ENCODE measurements around the gene THAP12. TPM values are rescaled to one million over a fixed set of nuclear protein-coding genes. Genes with fewer than 3 reads are reported as not detected.

Gene THAP12
- total RNA-seq, 4 donors from 2014 or later, result 19.1 to 28.5 (median 23.6) TPM

GRCh38 chr11:76318744-76319384, 62.1 kb downstream of the THAP12 start:
- Histone ChIP-seq H3K27ac (no peak overlapping the region), H3K36me3 (no peaks in the 10 kb centered on the region), H3K27me3 (peaks cover 22% of the 10 kb centered on the region), H3K9me3 (no peaks in the 10 kb centered on the region), H3K4me1 (peaks cover 10% of the 10 kb centered on the region), H3K4me3 (no peak overlapping the region)
- 5% methylated on average over 4 of the region's 7 CpGs for WGBS
- TF ChIP-seq EP300 (IDR thresholded peaks at IDR 0.05) (no peak), POLR2AphosphoS5 (IDR thresholded peaks at IDR 0.05) (no peak), POLR2A (IDR thresholded peaks at IDR 0.05) (no peak), CTCF (IDR thresholded peaks at IDR 0.05) (peak; percentile 86 to 92)
- peak; percentile 80 to 89 for DNase-seq (ENCODE audit: low spot score in 2 of 2)

GRCh38 chr11:76317296-76317695, 63.6 kb downstream of the THAP12 start:
- Histone ChIP-seq H3K27ac (no peak overlapping the region), H3K27me3 (peaks cover 21% of the 10 kb centered on the region), H3K4me1 (peaks cover 8% of the 10 kb centered on the region), H3K4me3 (no peak overlapping the region), H3K9me3 (no peaks in the 10 kb centered on the region), H3K36me3 (no peaks in the 10 kb centered on the region)
- 83% methylated on average over 2 of the region's 3 CpGs for WGBS
- TF ChIP-seq EP300 (IDR thresholded peaks at IDR 0.05) (no peak), POLR2AphosphoS5 (IDR thresholded peaks at IDR 0.05) (no peak), CTCF (IDR thresholded peaks at IDR 0.05) (no peak), POLR2A (IDR thresholded peaks at IDR 0.05) (no peak)
- no peak for DNase-seq (ENCODE audit: low spot score in 2 of 2)

GRCh38 chr11:76316726-76317125, 64.2 kb downstream of the THAP12 start:
- no peak for DNase-seq (ENCODE audit: low spot score in 2 of 2)
- Histone ChIP-seq H3K9me3 (no peaks in the 10 kb centered on the region), H3K27me3 (peaks cover 16% of the 10 kb centered on the region), H3K4me3 (no peak overlapping the region), H3K36me3 (no peaks in the 10 kb centered on the region), H3K4me1 (peaks cover 2% of the 10 kb centered on the region), H3K27ac (no peak overlapping the region)
- no peak for TF ChIP-seq POLR2A (IDR thresholded peaks at IDR 0.05)
- no peak for TF ChIP-seq EP300 (IDR thresholded peaks at IDR 0.05)
- no peak for TF ChIP-seq CTCF (IDR thresholded peaks at IDR 0.05)
- WGBS, result 75% methylated on average over 3 of the region's 3 CpGs

- Histone ChIP-seq H3K36me3 (no peaks in the 10 kb centered on the region), H3K27me3 (peaks cover 1% of the 10 kb centered on the region), H3K4me1 (no peaks in the 10 kb centered on the region), H3K4me3 (no peak overlapping the region), H3K9me3 (no peaks in the 10 kb centered on the region), H3K27ac (no peak overlapping the region)
- WGBS, result 94% methylated on average over 8 of the region's 8 CpGs
- TF ChIP-seq POLR2A (IDR thresholded peaks at IDR 0.05), result no peak
- no peak for TF ChIP-seq CTCF (IDR thresholded peaks at IDR 0.05)
- no peak for TF ChIP-seq POLR2AphosphoS5 (IDR thresholded peaks at IDR 0.05)
- DNase-seq (ENCODE audit: low spot score in 2 of 2), result no peak
Observed at GRCh38 chr11:76315182-76315853, 65.6 kb downstream of the THAP12 start.

GRCh38 chr11:76314741-76315090, 66.2 kb downstream of the THAP12 start:
- TF ChIP-seq POLR2AphosphoS5 (IDR thresholded peaks at IDR 0.05), result no peak
- TF ChIP-seq EP300 (IDR thresholded peaks at IDR 0.05), result no peak
- TF ChIP-seq POLR2A (IDR thresholded peaks at IDR 0.05), result no peak
- TF ChIP-seq CTCF (IDR thresholded peaks at IDR 0.05), result no peak

More at GRCh38 chr11:76314741-76315090, 66.2 kb downstream of the THAP12 start:
- no peak overlapping the region for H3K4me3 ChIP-seq
- 100% methylated on average over 4 of the region's 4 CpGs for WGBS
- no peaks in the 10 kb centered on the region for H3K9me3 ChIP-seq
- no peaks in the 10 kb centered on the region for H3K27me3 ChIP-seq
- H3K36me3 ChIP-seq, result no peaks in the 10 kb centered on the region
- no peaks in the 10 kb centered on the region for H3K4me1 ChIP-seq
- DNase-seq (ENCODE audit: low spot score in 2 of 2), result no peak
- no peak overlapping the region for H3K27ac ChIP-seq
